H9 (cell line): Measurements from ENCODE around the gene MICAL3. TPM values are rescaled to one million over a fixed set of nuclear protein-coding genes. Genes with fewer than 3 reads are reported as not detected.

Experiments used
- DNase-seq: peaks from one replicate; pipeline ENCODE4 v3.0.0-alpha.2; 2017
- H2AFZ ChIP-seq: one replicate; pipeline ENCODE4 v1.6.1; 2013; ENCODE audit warnings: mild to moderate bottlenecking, low read length, control low read depth, moderate library complexity
- H2AK5ac ChIP-seq: 2 replicates; pipeline ENCODE4 v1.6.1; 2013; ENCODE audit warnings: low read length, control low read depth, mixed read lengths; ENCODE audit not compliant: insufficient read length
- H2BK120ac ChIP-seq: one replicate; pipeline ENCODE4 v1.6.1; 2013; ENCODE audit warnings: low read depth, mild to moderate bottlenecking, low read length, control low read depth, inconsistent platforms; ENCODE audit not compliant: poor library complexity, severe bottlenecking
- H2BK12ac ChIP-seq: 2 replicates; pipeline ENCODE4 v1.6.1; 2013; ENCODE audit warnings: low read length, control low read depth, mixed read lengths, low read depth; ENCODE audit not compliant: insufficient read length
- H2BK15ac ChIP-seq: 2 replicates; pipeline ENCODE4 v1.6.1; 2013; ENCODE audit warnings: low read depth, low read length, control low read depth
- H2BK20ac ChIP-seq: one replicate; pipeline ENCODE4 v1.6.1; 2013; ENCODE audit warnings: low read depth, mild to moderate bottlenecking, low read length, control low read depth, inconsistent platforms; ENCODE audit not compliant: poor library complexity, severe bottlenecking
- H2BK5ac ChIP-seq: 2 replicates; pipeline ENCODE4 v1.6.1; 2013; ENCODE audit warnings: low read length, control low read depth, mixed read lengths; ENCODE audit not compliant: insufficient read length
- H3K14ac ChIP-seq: 2 replicates; pipeline ENCODE4 v1.6.1; 2013; ENCODE audit warnings: low read length, control low read depth; ENCODE audit not compliant: insufficient read depth
- H3K18ac ChIP-seq: 2 replicates; pipeline ENCODE4 v1.6.1; 2013; ENCODE audit warnings: low read depth, mild to moderate bottlenecking, mixed read lengths, low read length, control low read depth; ENCODE audit not compliant: insufficient read length
- H3K23ac ChIP-seq: 2 replicates; pipeline ENCODE4 v1.6.1; 2013; ENCODE audit warnings: low read length, control low read depth, mixed read lengths, low read depth; ENCODE audit not compliant: insufficient read length
- H3K23me2 ChIP-seq: 2 replicates; pipeline ENCODE4 v1.6.1; 2013; ENCODE audit warnings: low read depth, mild to moderate bottlenecking, mixed read lengths, low read length, control low read depth; ENCODE audit not compliant: insufficient read length, poor library complexity, severe bottlenecking
- H3K27ac ChIP-seq: 2 replicates; pipeline ENCODE4 v1.5.1; 2013; ENCODE audit warnings: low read length, control low read depth, mixed read lengths, low read depth; ENCODE audit not compliant: insufficient read length
- H3K27me3 ChIP-seq: 2 replicates; pipeline ENCODE4 v1.6.1; 2013; ENCODE audit warnings: low read length, control low read depth, inconsistent platforms; ENCODE audit not compliant: insufficient read depth
- H3K4ac ChIP-seq: 2 replicates; pipeline ENCODE4 v1.6.1; 2013; ENCODE audit warnings: low read depth, mild to moderate bottlenecking, control low read depth, inconsistent platforms, low read length, moderate library complexity
- H3K4me1 ChIP-seq: 2 replicates; pipeline ENCODE4 v1.6.1; 2013; ENCODE audit warnings: low read length, control low read depth, inconsistent platforms; ENCODE audit not compliant: insufficient read depth
- H3K4me2 ChIP-seq: 2 replicates; pipeline ENCODE4 v1.6.1; 2013; ENCODE audit warnings: low read length, control low read depth, mixed read lengths; ENCODE audit not compliant: insufficient read length, insufficient read depth
- H3K56ac ChIP-seq: 2 replicates; pipeline ENCODE4 v1.6.1; 2013; ENCODE audit warnings: low read depth, mild to moderate bottlenecking, mixed read lengths, low read length, control low read depth; ENCODE audit not compliant: insufficient read length
- H3K79me1 ChIP-seq: 2 replicates; pipeline ENCODE4 v1.6.1; 2013; ENCODE audit warnings: low read depth, mild to moderate bottlenecking, moderate library complexity, low read length, control low read depth, inconsistent platforms; ENCODE audit not compliant: insufficient read depth, poor library complexity, severe bottlenecking
- H3K79me2 ChIP-seq: 2 replicates; pipeline ENCODE4 v1.6.1; 2013; ENCODE audit warnings: low read length, control low read depth, inconsistent platforms; ENCODE audit not compliant: insufficient read depth
- H3K9ac ChIP-seq: 2 replicates; pipeline ENCODE4 v1.6.1; 2013; ENCODE audit warnings: low read length, control low read depth, mixed read lengths; ENCODE audit not compliant: insufficient read length; ENCODE audit errors: extremely low read depth
- H3K9me3 ChIP-seq: one replicate; pipeline ENCODE4 v1.6.1; 2013; ENCODE audit warnings: low read depth, low read length, inconsistent platforms; ENCODE audit not compliant: control insufficient read depth
- H3T11ph ChIP-seq: one replicate; pipeline ENCODE4 v1.6.1; 2013; ENCODE audit warnings: mild to moderate bottlenecking, low read length, control low read depth, inconsistent platforms
- H4K20me1 ChIP-seq: one replicate; pipeline ENCODE4 v1.6.1; 2013; ENCODE audit not compliant: control insufficient read depth, insufficient read length, insufficient read depth
- H4K5ac ChIP-seq: 2 replicates; pipeline ENCODE4 v1.6.1; 2013; ENCODE audit warnings: low read depth, mild to moderate bottlenecking, mixed read lengths, low read length, control low read depth; ENCODE audit not compliant: insufficient read length
- H4K8ac ChIP-seq: replicated peaks from 2 replicates; pipeline ENCODE4 v1.6.1; 2013; ENCODE audit warnings: low read length, control low read depth, mixed read lengths, low read depth; ENCODE audit not compliant: insufficient read length
- H4K91ac ChIP-seq: 2 replicates; pipeline ENCODE4 v1.6.1; 2013; ENCODE audit warnings: low read depth, mild to moderate bottlenecking, moderate library complexity, mixed read lengths, low read length, control low read depth; ENCODE audit not compliant: insufficient read length
- H3K27ac Mint-ChIP-seq, 3 experiments: 2 replicates in 2 of 3; 3 replicates in 1 of 3; pipeline ENCODE4 v1.8.0; 2020 to 2021; ENCODE audit warnings: mixed read lengths in 3 of 3, mild to moderate bottlenecking in 1 of 3, moderate library complexity in 1 of 3
- H3K27me3 Mint-ChIP-seq: 2 replicates; pipeline ENCODE4 v1.8.0; 2021; ENCODE audit warnings: low read depth, mild to moderate bottlenecking, moderate library complexity, mixed read lengths
- H3K36me3 Mint-ChIP-seq, 3 experiments: 2 replicates in 2 of 3; 3 replicates in 1 of 3; pipeline ENCODE4 v1.8.0; 2020 to 2021; ENCODE audit warnings: low read depth in 3 of 3, mixed read lengths in 3 of 3; ENCODE audit not compliant: insufficient read depth in 1 of 3
- H3K4me1 Mint-ChIP-seq, 2 experiments: 2 replicates each; pipeline ENCODE4 v1.8.0; 2020; ENCODE audit warnings: mixed read lengths in 2 of 2
- H3K4me3 Mint-ChIP-seq, 2 experiments: 2 replicates in 1 of 2; 3 replicates in 1 of 2; pipeline ENCODE4 v1.8.0; 2020 to 2021; ENCODE audit warnings: mild to moderate bottlenecking in 2 of 2, mixed read lengths in 2 of 2, moderate library complexity in 1 of 2
- H3K9me3 Mint-ChIP-seq, 2 experiments: 2 replicates in 1 of 2; 3 replicates in 1 of 2; pipeline ENCODE4 v1.8.0; 2020; ENCODE audit warnings: mild to moderate bottlenecking in 2 of 2, mixed read lengths in 2 of 2, moderate library complexity in 1 of 2
- WGBS: extraction: QIAGEN DNeasy Blood & Tissue Kit; methylation state at CpG from one replicate; pipeline ENCODE4 v1.1.7; 2013; ENCODE audit warnings: missing lambda C conversion rate, low lambda C conversion rate, mixed read lengths; ENCODE audit not compliant: insufficient read length; ENCODE audit errors: extremely low coverage; 5-methylcytosine and 5-hydroxymethylcytosine counted together
- total RNA-seq: library from RNA; stranded (reverse); gene quantifications from 2 replicates; pipeline ENCODE4 v1.2.1, GENCODE V29; 2021
- TF ChIP-seq, protein P1 (sequence below): fragments of 200-600 bp; sonication (generic); conservative IDR thresholded peaks from 3 replicates; pipeline ENCODE4 v1.8.0; 2021; ENCODE audit warnings: antibody characterized with exemption, mild to moderate bottlenecking

MICAL3 gene
- total RNA-seq, 1 experiment from 2014 or later: 50.2 TPM

DNA sequence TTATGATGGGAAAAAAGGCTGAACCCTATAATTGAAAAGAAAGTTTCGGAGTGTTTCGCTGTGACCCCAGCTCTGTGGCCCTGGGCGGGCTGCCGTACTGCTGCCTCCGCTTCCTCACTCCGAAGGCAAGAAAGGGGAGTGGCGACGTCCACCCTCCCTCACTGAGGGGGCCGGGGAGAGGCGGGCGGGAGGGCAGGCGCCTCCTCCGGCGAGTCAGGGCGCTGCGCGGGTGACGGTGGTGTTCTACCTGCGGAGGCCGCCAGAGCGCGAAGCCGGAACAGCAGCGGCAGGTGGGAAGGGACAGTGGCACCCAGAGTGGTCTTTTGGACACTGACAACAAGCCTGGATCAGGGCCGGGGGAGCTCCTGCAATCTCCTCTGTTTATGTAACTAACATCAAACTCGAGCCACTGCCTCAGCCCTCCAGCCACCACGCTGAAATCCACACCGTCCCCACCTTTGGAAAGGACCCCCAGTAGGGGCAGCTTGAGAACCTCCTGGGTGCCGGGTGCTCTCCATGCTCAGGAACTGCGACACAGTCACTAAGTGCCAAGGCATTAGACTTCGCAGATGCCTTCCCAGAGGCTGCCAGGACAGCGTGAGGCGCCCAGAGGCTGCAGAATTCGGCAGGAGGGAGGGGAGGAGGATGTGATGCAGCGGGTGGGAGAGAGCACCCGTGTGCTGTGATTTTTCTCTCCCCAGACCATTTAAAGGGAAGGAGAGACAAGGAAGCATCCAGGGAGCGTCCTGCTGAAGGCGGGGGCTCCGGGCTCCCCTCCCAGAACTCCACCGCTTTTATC lies 275.6 kb downstream of the MICAL3 start:
- Histone ChIP-seq H3K27ac (no peak overlapping the region), H3K23me2 (no peaks in the 10 kb centered on the region), H3K18ac (no peak overlapping the region), H3K4ac (no peak overlapping the region), H2AK5ac (no peak overlapping the region), H2BK120ac (no peak overlapping the region), H3K14ac (no peak overlapping the region), H2BK12ac (no peak overlapping the region), H4K20me1 (no peaks in the 10 kb centered on the region), H2BK20ac (no peak overlapping the region), H3K4me1 (no peaks in the 10 kb centered on the region), H3K4me2 (no peak overlapping the region), H3K9me3 (no peaks in the 10 kb centered on the region), H4K91ac (no peak overlapping the region), H2AFZ (no peak overlapping the region), H2BK15ac (no peak overlapping the region), H3T11ph (no peak overlapping the region), H3K9ac (no peak overlapping the region), H3K79me1 (no peaks in the 10 kb centered on the region), H3K56ac (no peak overlapping the region), H2BK5ac (no peak overlapping the region), H3K27me3 (no peaks in the 10 kb centered on the region), H3K23ac (no peak overlapping the region), H3K79me2 (no peaks in the 10 kb centered on the region), H4K5ac (no peak overlapping the region), H4K8ac (no peak overlapping the region)
- Mint-ChIP-seq H3K4me3 (no peak overlapping the region), H3K9me3 (no peaks in the 10 kb centered on the region), H3K27me3 (no peaks in the 10 kb centered on the region; the same call in 1 of the 2 replicates), H3K27ac (no peak overlapping the region), H3K4me1 (peaks cover 6 to 10% of the 10 kb centered on the region in 2 experiments), H3K36me3 (no peaks in the 10 kb centered on the region; a peak in 1 of 7 replicates)
- DNase-seq: peak; percentile 89
- TF ChIP-seq, protein P1, sequence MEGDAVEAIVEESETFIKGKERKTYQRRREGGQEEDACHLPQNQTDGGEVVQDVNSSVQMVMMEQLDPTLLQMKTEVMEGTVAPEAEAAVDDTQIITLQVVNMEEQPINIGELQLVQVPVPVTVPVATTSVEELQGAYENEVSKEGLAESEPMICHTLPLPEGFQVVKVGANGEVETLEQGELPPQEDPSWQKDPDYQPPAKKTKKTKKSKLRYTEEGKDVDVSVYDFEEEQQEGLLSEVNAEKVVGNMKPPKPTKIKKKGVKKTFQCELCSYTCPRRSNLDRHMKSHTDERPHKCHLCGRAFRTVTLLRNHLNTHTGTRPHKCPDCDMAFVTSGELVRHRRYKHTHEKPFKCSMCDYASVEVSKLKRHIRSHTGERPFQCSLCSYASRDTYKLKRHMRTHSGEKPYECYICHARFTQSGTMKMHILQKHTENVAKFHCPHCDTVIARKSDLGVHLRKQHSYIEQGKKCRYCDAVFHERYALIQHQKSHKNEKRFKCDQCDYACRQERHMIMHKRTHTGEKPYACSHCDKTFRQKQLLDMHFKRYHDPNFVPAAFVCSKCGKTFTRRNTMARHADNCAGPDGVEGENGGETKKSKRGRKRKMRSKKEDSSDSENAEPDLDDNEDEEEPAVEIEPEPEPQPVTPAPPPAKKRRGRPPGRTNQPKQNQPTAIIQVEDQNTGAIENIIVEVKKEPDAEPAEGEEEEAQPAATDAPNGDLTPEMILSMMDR: peak; percentile 78
- no CpG with 5 or more reads among the region's 40 CpGs for WGBS
